Keratinocyte (primary cell): ENCODE data around the gene PPM1H. TPM values are rescaled to one million over a fixed set of nuclear protein-coding genes. Genes with fewer than 3 reads are reported as not detected.

Experiments
- DNase-seq: peaks from one replicate; pipeline ENCODE4 v3.0.0-alpha.2; 2011; ENCODE audit warnings: low read depth, missing footprints, low spot score
- FAIRE-seq: peaks from 2 replicates; lab custom pipeline; 2011; peaks lifted over from hg19 to GRCh38; lab: Jason Lieb, UNC
- H2AFZ ChIP-seq: 2 replicates; pipeline ENCODE4 v1.6.0; 2012; ENCODE audit warnings: low read length, control low read depth, inconsistent platforms; ENCODE audit not compliant: control insufficient read depth
- H3K27ac ChIP-seq: 2 replicates; pipeline ENCODE4 v1.5.1; 2011; ENCODE audit warnings: low read length; ENCODE audit not compliant: control insufficient read depth, insufficient read depth
- H3K27me3 ChIP-seq: 3 replicates; pipeline ENCODE4 v1.6.0; 2011; ENCODE audit warnings: low read length; ENCODE audit not compliant: control insufficient read depth, insufficient read depth; ENCODE audit errors: extremely low read depth
- H3K36me3 ChIP-seq, 2 experiments: 2 replicates in 1 of 2; 3 replicates in 1 of 2; pipeline ENCODE4 v1.5.1; 2011; ENCODE audit warnings: low read length in 2 of 2, mild to moderate bottlenecking in 1 of 2; ENCODE audit not compliant: control insufficient read depth in 2 of 2, insufficient read depth in 2 of 2; ENCODE audit errors: extremely low read depth in 1 of 2
- H3K4me1 ChIP-seq: 3 replicates; pipeline ENCODE4 v1.5.1; 2011; ENCODE audit warnings: low read length; ENCODE audit not compliant: control insufficient read depth, insufficient read depth; ENCODE audit errors: extremely low read depth
- H3K4me2 ChIP-seq: 3 replicates; pipeline ENCODE4 v1.6.0; 2011; ENCODE audit warnings: low read depth, low read length; ENCODE audit not compliant: control insufficient read depth, insufficient read depth; ENCODE audit errors: extremely low read depth
- H3K4me3 ChIP-seq, 3 experiments: fragments of 200-600 bp in 1 of 3; sonication (generic) in 1 of 3; 2 replicates in 2 of 3; 3 replicates in 1 of 3; pipeline ENCODE4 v1.5.1; 2011 to 2016; ENCODE audit warnings: low read length in 3 of 3, mild to moderate bottlenecking in 3 of 3, control low read depth in 2 of 3, inconsistent platforms in 1 of 3, low read depth in 1 of 3, mixed read lengths in 1 of 3, mixed run types in 1 of 3, moderate library complexity in 1 of 3; ENCODE audit not compliant: control insufficient read depth in 2 of 3, insufficient read depth in 2 of 3; ENCODE audit errors: extremely low read depth in 1 of 3
- H3K79me2 ChIP-seq: 2 replicates; pipeline ENCODE4 v1.6.0; 2012; ENCODE audit warnings: low read length; ENCODE audit not compliant: control insufficient read depth, insufficient read depth
- H3K9ac ChIP-seq: 3 replicates; pipeline ENCODE4 v1.6.0; 2011; ENCODE audit warnings: low read length; ENCODE audit not compliant: control insufficient read depth, insufficient read depth; ENCODE audit errors: extremely low read depth
- H3K9me1 ChIP-seq: 3 replicates; pipeline ENCODE4 v1.6.0; 2011; ENCODE audit warnings: low read length; ENCODE audit not compliant: control insufficient read depth, insufficient read depth; ENCODE audit errors: extremely low read depth
- H3K9me3 ChIP-seq: 2 replicates; pipeline ENCODE4 v1.5.1; 2012; ENCODE audit warnings: low read depth, low read length; ENCODE audit not compliant: control insufficient read depth
- H4K20me1 ChIP-seq: 3 replicates; pipeline ENCODE4 v1.6.0; 2011; ENCODE audit warnings: low read length; ENCODE audit not compliant: control insufficient read depth, insufficient read depth; ENCODE audit errors: extremely low read depth
- EZH2 ChIP-seq: IDR thresholded peaks from one replicate; pipeline ENCODE4 v1.6.1; 2012; ENCODE audit warnings: inconsistent platforms, mild to moderate bottlenecking, low read length, moderate library complexity
- dilution Hi-C: fragments of 300-500 bp; cut with MboI; formaldehyde crosslinking; loops from one replicate; pipeline ENCODE4 v1.7.0; 2020; ENCODE audit warnings: low sequenced_read_pairs; ENCODE audit not compliant: extremely low pct_ligation_motif_present
- polyA plus RNA-seq, 5 experiments: library from polyadenylated mRNA; depleted of rRNA in 3 of 5; stranded (reverse) in 3 of 5; stranded (forward) in 1 of 5; unstranded in 1 of 5; fragments of >200 nt; gene quantifications; 1 replicate in 1 of 5; 2 replicates in 3 of 5; 3 replicates in 1 of 5; pipeline versions ENCODE4 v1.2.1 to v1.2.3, GENCODE V29; 2011 to 2012; ENCODE audit warnings: missing spikeins in 2 of 5, low read depth in 1 of 5, low replicate concordance in 1 of 5
- TF ChIP-seq, protein P1 (sequence below), 3 experiments: IDR thresholded peaks in 1 of 3; conservative IDR thresholded peaks in 1 of 3; optimal IDR thresholded peaks in 1 of 3; 2 replicates in 2 of 3; 3 replicates in 1 of 3; pipeline versions ENCODE3 to v1.5.1; 2011; ENCODE audit warnings: low read length in 3 of 3, mild to moderate bottlenecking in 3 of 3, moderate library complexity in 2 of 3, control low read depth in 1 of 3, inconsistent platforms in 1 of 3; ENCODE audit not compliant: insufficient read depth in 2 of 3; ENCODE audit errors: extremely low read depth in 1 of 3

The PPM1H gene
- polyA plus RNA-seq, 1 donor (not counting 4 experiments of a cell fraction or from before 2014, with no cell fraction given), result 0.09 TPM

DNA sequence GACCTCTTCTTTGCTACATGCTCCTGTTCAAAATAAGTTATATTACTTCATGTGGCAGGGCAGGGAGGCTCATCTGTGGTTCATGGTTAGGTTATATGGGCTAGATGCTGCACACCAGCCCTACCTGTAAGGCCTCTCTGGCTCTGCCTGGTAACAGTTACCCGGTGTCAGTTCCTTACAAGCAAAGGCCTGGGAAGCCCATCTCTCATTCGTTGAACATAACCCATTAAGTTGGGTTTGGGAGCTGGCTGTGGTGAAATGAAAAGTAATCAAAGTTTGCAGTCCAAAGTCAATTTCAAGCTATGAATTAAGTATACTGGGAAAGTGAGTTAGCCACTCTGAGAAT, 183.2 kb downstream of the PPM1H start:
- no peak for FAIRE-seq
- no peak overlapping the region for H3K4me3 ChIP-seq
- no peak for DNase-seq
- H3K36me3 ChIP-seq, result no peaks in the 10 kb centered on the region
- H3K27ac ChIP-seq, result no peak overlapping the region
- no peaks in the 10 kb centered on the region for H3K9me3 ChIP-seq
- H3K79me2 ChIP-seq, result no peaks in the 10 kb centered on the region
- no peaks in the 10 kb centered on the region for H3K4me1 ChIP-seq
- dilution Hi-C loops, result no loop called here
- TF ChIP-seq, protein P1, sequence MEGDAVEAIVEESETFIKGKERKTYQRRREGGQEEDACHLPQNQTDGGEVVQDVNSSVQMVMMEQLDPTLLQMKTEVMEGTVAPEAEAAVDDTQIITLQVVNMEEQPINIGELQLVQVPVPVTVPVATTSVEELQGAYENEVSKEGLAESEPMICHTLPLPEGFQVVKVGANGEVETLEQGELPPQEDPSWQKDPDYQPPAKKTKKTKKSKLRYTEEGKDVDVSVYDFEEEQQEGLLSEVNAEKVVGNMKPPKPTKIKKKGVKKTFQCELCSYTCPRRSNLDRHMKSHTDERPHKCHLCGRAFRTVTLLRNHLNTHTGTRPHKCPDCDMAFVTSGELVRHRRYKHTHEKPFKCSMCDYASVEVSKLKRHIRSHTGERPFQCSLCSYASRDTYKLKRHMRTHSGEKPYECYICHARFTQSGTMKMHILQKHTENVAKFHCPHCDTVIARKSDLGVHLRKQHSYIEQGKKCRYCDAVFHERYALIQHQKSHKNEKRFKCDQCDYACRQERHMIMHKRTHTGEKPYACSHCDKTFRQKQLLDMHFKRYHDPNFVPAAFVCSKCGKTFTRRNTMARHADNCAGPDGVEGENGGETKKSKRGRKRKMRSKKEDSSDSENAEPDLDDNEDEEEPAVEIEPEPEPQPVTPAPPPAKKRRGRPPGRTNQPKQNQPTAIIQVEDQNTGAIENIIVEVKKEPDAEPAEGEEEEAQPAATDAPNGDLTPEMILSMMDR (optimal IDR thresholded peaks at IDR 0.05 in 1 of 3, IDR thresholded peaks at IDR 0.05 in 1 of 3, conservative IDR thresholded peaks at IDR 0.05 in 1 of 3; ENCODE audit: extremely low read depth in 1 of 3, insufficient read depth in 2 of 3, low read length in 3 of 3), result no peak
- TF ChIP-seq EZH2, result no peak
- H3K9ac ChIP-seq, result no peak overlapping the region
- no peak overlapping the region for H3K4me2 ChIP-seq
- no peaks in the 10 kb centered on the region for H3K27me3 ChIP-seq
- H2AFZ ChIP-seq, result no peak overlapping the region
- H4K20me1 ChIP-seq, result no peaks in the 10 kb centered on the region
- H3K9me1 ChIP-seq, result no peaks in the 10 kb centered on the region

DNA sequence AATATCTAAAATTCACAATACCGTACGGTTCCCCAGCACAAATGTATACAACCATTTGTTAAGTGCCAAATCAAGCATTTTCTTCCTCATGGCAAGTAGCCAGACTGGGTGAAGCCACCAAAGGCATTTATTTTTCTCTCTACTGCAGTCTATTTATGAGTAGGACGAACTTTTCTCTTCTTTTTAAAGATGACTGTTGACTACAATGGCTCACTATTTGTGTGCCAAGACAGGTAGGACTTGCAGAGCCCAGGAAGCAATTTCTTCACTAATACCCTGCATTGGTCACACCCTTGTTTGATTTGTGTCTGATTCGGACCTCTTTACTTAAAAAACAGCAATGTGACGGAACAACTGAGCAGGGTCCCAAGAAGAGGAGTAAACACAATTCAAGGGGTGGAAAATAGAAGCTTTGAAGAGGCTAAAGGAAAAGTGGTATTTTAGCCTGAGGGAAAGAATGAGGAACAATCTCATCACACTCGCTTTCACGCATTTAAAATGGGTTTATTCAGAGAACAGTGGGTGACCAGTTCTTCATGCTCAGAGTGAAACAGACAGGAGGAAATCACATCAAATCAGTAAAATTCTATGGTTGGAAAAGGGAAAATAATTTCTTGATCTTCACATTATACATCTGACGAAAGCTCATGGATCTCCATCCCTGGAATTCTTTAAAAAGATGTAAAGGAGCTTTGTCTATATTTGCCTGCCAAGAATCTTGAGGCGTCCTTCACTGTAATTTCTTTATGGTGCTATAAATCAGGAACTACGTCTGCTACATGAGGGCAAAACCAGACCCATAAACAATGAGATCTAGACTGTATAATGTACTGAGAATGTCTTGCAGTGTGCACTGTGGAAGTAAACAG, 183.8 kb downstream of the PPM1H start:
- H3K9me3 ChIP-seq, result no peaks in the 10 kb centered on the region
- H3K27ac ChIP-seq, result no peak overlapping the region
- H3K9ac ChIP-seq, result no peak overlapping the region
- no peak for DNase-seq
- no peaks in the 10 kb centered on the region for H3K4me1 ChIP-seq
- H3K79me2 ChIP-seq, result no peaks in the 10 kb centered on the region
- no peak overlapping the region for H3K4me3 ChIP-seq
- H3K9me1 ChIP-seq, result no peaks in the 10 kb centered on the region
- TF ChIP-seq, protein P1 (optimal IDR thresholded peaks at IDR 0.05 in 1 of 3, IDR thresholded peaks at IDR 0.05 in 1 of 3, conservative IDR thresholded peaks at IDR 0.05 in 1 of 3; ENCODE audit: extremely low read depth in 1 of 3, insufficient read depth in 2 of 3, low read length in 3 of 3), result no peak
- no peak for TF ChIP-seq EZH2
- H4K20me1 ChIP-seq, result no peaks in the 10 kb centered on the region
- no peaks in the 10 kb centered on the region for H3K36me3 ChIP-seq
- H3K4me2 ChIP-seq, result no peak overlapping the region
- FAIRE-seq, result no peak
- no peaks in the 10 kb centered on the region for H3K27me3 ChIP-seq
- dilution Hi-C loops, result no loop called here
- H2AFZ ChIP-seq, result no peak overlapping the region
